Left cardiac atrium (tissue), 4 donors: Measurements from ENCODE around the gene EFL1. TPM values are rescaled to one million over a fixed set of nuclear protein-coding genes. Genes with fewer than 3 reads are reported as not detected.
A peak's percentile ranks its signal among the peaks of the same experiment; 100 is the strongest.
"Not testable (repeated sequence)": the region's sequence is repeated elsewhere in the genome, so short reads cannot be mapped to it uniquely, and the experiment has no call there.

ENCODE experiments used
- ATAC-seq, 2 donors: fragments of 200-7000 bp; cut with Tn5 transposase; one replicate each; pipeline ENCODE4 v1.9.1; 2020; ENCODE audit warnings: mild to moderate bottlenecking in 2 of 2, moderate library complexity in 2 of 2
- DNase-seq: peaks from one replicate; pipeline ENCODE4 v3.0.0-alpha.2; 2020
- intact Hi-C, 2 donors: fragments of 100-400 bp; cut with DNase I; formaldehyde crosslinking; loops; one replicate each; pipeline versions ENCODE4 v1.14.1 to v1.15.1; 2022 to 2023
- long read RNA-seq: library from polyadenylated mRNA; unstranded; transcript quantifications from one replicate; pipeline ENCODE4 v2.0.0, GENCODE V29; 2021
- total RNA-seq, 2 donors: library from RNA; stranded (reverse); fragmentation: NEBNext Ultra II Directional; extraction: Animal tissue kit (Norgen Biotek cat#: 25700); gene quantifications; one replicate each; pipeline ENCODE4 v1.2.1, GENCODE V29; 2021
- donor health status: DM: no; HTN: yes; CAD: no.
- donor health status: DM: no; HTN: yes; CAD: no; lungs with severe emphysema.
- donor health status: DM: yes; HTN: yes; CAD: no.
- donor health status: Dilated cardiomyopathy.

EFL1 gene
- 10 to 100 TPM; 10.5 to 11.7 TPM for total RNA-seq
- long read RNA-seq, transcript EFL1-201 (20 exons, 3,675 nt): major isoform, 18 of 25 reads
- long read RNA-seq, partial matches to known transcripts: 3 of 25 reads
- long read RNA-seq, other reads (novel, unspliced or antisense): 3 of 25 reads

DNA sequence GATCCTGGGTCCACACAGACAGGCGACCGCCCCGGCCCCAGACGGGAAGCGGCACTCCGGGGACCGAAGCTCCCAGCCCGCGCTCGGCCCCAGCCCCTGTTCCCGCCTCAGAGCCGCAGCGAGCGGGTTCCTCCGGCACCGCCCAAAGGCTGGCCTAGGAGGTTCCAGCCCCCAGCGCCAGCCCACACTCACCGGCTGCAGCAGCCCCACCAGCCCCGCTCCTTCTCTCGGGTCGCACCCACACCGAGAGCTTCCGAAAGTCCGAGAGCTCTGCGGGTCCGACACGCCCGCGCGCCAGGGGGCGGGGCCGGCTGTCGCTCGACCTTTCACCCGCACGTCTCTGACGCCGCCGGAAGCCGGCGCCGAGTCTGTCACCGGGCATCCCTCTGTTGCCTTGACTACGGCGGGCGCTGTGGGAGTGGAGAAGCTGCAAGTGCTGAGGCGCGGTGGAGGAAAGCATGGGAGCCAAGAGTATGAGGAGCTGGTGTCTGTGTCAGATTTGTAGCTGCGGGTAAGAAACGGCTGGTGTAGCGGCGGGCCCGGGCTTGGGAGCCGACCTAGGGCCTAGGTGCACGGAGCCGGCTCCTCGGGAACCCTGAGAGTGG, at the start of gene EFL1, which contains the start of gene SAXO2:
Gene EFL1, minus strand, starts transcription at position 313 of the 605 bp plus-strand sequence. CDS start 956 bp downstream, outside the sequence.
Gene SAXO2, plus strand, starts transcription at position 397 of the 605 bp plus-strand sequence. Its CDS starts 62 bp downstream, at position 459.
- intact Hi-C loops: no loop called here
- DNase-seq: peak; percentile 93
- peak; percentile 97 to 99 for ATAC-seq

DNA sequence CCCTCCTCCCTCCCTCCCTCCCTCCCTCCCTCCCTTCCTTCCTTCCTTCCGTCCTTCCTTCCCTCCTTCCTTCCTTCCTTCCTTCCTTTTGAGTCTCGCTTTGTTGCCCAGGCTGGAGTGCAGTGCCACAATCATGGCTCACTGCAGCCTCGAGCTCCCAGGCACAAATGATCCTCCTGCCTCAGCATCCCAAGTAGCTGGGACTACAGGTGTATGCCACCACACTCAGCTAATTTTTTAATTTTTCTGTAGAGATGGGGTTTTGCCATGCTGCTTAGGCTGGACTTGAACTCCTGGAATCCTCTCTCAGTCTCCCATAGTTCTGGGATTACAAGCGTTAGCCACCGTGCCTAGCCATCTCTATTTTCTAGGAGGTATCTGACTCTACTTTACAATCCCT, 48.8 kb upstream of the EFL1 start:
- intact Hi-C loops, ATAC-seq, DNase-seq: not testable (repeated sequence)

DNA sequence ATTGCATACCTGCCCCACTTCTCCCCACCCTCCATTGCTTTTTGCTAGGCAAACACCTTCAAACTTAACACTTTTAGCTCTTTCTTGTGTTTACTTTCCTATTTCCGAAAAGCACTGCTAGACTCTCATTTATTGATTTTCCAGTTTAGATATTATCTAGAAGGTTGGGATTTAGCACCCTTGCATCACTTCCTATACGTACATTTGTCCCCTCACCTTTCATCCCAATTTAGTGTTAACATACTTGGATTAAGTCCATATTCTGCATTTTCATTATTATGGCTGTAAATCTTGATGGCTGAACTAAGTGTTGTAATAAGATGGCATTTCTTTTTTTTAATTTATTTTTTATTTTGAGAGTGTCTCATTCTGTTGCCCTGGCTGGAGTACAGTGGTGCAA, 47.3 kb upstream of the EFL1 start:
- ATAC-seq (no peak), DNase-seq (no peak)
- intact Hi-C loops: no loop called here

DNA sequence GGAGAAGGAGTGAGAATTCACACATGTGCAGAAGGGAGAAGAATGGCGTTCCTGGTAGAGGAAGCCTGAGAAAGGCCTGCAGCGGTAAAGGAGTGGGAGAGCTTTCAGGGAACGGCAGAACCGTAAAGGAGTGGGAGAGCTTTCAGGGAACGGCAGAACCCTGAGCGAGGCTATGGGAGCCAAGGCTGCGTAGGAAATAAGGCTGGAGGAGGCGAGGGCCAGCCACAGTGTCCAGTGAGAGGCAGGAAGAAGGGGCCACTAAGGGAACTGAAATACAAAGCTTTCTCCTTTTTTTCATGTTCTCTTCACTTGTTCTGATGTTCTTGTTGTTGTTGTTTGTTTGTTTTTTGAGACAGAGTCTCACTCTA, 45.2 kb upstream of the EFL1 start:
- intact Hi-C loops: no loop called here
- DNase-seq (no peak), ATAC-seq (no peak)

DNA sequence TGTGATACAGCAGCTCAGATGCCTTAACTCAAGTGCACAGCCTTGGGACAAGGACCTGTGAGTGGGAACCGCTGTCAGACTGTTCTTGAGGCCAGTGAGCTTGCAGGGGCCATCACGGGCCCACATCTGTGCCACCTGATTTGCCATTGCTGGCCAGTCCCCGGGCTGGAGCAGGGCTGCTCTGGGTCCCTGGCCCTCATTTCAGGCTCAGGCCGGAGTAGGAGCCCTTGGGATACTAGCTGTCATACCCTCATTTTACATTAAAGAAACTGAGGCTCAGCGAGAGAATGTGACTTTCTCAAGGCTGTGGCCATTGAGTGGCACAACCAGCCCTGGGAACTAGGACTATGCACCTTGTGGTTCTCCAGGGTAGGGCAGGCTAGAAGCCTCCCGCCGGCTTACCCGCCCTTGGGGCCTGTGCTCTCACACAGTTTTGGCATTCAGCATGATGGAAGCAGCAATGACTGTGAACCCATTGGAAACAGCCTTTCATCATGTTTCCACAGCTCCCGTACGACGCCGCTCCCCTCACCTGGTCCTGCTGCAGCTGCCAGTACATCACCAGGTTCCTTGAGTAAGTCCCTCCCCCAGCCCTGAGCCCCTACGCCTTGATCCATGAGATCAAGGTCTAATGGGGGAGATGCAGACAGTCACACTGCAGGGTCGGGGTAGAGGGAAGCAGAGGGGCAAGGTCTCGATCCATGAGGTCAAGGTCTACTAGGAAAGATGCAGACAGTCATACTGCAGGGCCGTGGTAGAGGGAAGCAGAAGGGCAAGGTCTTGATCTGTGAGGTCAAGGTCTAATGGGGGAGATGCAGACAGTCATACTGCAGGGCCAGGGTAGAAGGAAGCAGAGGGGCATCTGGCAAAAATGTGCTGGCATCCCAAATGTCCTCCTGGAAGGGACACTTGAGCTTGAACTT, 44.5 kb upstream of the EFL1 start:
- intact Hi-C loops: no loop called here
- no peak for ATAC-seq
- DNase-seq: no peak

DNA sequence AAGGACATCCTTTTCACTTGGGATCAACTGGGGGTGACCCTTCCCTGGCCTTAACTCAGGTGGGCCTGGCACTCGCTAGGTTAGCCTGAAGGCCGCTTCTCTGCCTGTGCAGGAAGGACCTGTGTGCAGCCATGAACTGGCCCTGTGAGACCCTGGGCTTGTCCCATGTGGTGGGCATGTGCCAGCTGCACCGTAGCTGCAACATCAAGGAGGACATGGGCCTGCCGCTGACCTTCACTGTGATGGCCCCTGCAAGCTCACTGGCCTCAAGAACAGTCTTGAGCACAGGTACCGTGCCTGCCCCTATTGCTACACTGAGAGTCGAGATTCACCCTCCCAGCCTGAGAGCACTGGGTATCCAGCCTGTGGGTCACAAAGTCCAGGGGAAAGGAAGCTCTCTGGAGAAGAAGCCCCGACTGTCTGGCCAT, 43.1 kb upstream of the EFL1 start:
- DNase-seq: no peak
- ATAC-seq: no peak
- intact Hi-C loops: no loop called here

DNA sequence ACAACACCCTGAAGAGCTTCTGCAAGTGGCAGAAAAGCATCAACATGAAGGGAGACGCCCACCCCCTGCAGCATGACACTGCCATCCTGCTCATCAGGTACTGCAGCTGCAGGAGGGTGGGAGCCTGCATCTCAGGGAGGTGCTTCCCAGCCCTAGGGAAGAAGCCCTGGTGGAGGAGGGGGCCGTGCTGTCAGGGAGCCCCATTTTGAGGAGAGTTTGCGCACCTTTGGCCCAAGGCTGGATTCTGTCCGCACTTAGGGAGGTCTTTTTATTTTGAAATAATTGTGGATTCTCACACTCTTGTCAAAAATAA, 42.2 kb upstream of the EFL1 start:
- intact Hi-C loops: no loop called here
- ATAC-seq (no peak), DNase-seq (no peak)

DNA sequence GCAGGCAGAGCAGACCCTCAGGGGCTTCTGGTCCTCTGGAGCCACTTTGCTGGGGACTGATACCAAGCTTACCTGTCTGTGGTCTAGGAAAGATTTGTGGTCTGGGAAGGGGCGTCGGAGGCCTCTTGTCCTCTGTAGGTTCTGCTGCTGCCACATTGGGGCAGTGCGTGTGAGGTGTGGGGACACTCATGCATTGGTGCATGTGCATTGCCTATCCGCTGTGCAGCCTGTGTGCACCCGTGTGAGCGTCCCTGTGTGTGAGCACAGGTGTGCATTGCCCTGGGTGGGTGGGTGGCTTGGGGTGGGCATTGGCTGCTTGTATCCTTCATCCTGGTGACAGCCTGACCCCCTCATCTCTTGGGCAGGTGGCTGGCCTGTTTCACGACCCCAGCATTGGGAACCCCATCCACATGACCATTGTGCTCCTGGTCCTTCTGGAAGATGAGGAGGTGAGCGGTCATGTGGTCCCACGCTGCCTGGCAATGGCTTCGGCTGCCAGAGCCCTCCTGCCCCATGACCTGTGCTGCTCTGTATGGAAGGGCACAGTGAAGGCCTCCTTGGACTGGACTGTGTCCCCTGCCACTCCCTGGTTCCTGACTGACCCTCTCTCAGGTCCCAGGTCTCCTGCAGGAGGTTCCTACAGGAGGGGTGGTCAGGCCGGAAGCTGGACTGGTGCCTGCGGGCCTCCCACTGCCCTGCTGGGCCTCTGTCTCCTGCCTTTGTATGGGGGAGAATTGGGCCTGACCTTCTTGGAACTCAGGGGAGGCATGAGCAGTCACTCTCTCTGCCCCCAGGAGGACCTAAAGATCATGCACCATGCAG, 41.6 kb upstream of the EFL1 start:
- intact Hi-C loops: no loop called here
- no peak for DNase-seq
- ATAC-seq: no peak

DNA sequence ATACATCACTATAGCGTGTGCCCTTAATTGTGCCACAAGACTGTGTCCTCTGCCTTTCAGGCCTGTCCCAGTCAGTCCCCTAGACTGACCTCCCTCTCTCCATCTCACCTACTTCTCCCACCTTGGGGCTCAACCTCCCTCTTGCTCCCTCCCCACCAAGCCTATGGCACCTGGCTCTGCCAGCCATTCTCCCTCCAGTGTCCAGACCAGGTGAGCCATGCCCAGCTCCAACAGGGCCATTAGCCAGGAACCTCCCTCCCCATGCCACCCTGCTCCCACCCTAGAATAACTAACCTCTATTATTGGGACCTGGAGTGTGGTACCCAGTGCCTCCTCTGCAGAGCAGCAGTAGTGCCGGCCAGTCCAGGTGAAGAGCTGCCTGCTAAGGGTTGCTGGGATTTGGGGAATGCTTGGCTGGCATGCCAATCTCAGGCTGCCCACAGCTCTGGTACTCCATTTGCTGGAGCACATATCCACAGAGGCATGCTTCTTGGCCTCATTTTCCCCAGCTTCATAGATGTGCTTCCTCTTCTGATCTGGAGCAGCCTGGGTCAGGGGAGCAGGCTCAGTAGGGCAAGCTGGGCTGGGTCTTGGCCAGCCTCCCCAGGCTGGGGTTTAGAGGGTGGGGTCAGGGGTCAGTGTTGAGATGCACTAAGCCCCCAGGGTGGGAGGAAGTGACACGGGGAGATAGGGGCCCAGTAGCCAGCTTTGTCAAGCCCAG, 38.9 kb upstream of the EFL1 start:
- intact Hi-C loops: no loop called here
- DNase-seq: no peak
- no peak for ATAC-seq

DNA sequence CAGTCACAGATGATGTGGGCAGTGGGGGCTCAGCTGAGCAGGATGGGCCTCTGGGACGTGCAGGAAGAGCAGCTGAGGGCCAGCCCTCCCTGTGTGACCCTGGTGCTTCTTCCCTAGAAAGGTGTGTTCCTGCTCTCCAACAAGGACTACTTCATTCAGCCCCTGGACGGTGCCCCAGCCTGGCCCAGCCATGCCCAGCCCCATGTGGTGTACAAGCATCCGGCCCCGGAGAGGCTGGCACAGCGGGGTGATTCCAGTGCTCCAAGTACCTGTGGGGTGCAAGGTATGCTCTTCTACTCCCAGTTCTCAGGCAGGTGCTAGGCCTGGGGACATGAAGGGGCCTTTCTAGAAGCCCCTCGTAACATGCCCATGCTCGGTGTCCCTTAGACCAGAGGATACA, 38.3 kb upstream of the EFL1 start:
- intact Hi-C loops: no loop called here
- ATAC-seq (no peak), DNase-seq (no peak)

DNA sequence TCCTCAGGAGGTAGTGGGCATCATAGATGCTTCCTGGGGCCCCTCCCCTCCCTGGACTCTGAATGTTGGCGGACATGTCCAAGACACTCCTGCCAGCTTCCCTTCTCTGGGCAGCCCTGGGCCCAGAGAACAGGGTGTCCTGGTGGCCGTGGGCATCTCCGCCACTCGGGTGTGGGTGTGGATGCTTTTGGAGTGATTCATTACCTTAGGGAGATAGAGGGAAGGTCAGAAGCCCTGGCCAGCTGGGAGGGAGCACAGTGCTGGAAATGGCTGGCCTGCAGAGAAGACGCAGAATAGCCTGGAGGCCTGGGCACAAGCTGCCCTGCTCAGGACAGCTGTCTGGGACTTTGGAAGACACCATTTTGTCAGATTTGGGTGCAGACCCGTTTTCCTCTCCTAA, 37.8 kb upstream of the EFL1 start:
- ATAC-seq (peak; percentile 77 to 90), DNase-seq (peak; percentile 37)
- intact Hi-C loops: not testable (repeated sequence)

DNA sequence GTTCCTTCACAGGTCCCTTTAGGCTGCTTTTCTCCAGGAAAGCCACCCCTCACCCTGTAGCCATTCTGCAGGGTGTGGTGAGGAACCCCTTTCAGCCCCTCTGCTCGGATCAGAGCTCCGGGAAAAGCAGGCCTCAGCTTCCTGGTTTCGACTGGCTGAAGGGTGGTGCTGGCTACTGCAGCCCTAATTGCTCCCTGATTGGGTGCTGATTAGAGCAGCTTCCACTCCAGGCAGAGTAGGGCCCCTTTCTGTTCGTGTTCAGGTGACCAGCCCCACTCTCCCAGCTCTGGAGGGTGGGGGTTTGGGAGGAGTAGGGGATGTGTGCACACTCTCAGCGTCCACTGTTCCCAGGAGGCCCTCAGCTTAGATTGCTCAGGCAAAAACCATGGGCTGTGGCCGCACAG, 37.0 kb upstream of the EFL1 start:
- DNase-seq, intact Hi-C loops: not testable (repeated sequence)
- ATAC-seq: peak in 1 of 2 donors; percentile 8

DNA sequence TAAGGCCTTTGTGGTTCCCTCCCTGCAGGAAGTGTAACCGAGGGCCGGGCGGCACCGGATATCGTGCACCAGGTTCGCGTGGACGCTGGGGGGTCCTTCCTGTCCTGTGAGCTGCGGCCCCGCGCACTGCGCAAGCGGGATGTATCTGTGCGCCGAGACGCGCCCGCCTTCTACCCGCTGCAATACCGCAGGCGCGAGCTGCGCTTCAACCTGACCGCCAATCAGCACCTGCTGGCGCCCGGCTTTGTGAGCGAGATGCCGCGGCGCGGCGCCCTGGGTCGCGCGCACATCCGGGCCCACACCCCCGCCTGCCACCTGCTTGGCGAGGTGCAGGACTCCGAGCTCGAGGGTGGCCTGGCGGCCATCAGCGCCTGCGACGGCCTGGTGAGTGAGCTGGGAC, 36.0 kb upstream of the EFL1 start:
- ATAC-seq: peak; percentile 13 to 39
- intact Hi-C loops: no loop called here

DNA sequence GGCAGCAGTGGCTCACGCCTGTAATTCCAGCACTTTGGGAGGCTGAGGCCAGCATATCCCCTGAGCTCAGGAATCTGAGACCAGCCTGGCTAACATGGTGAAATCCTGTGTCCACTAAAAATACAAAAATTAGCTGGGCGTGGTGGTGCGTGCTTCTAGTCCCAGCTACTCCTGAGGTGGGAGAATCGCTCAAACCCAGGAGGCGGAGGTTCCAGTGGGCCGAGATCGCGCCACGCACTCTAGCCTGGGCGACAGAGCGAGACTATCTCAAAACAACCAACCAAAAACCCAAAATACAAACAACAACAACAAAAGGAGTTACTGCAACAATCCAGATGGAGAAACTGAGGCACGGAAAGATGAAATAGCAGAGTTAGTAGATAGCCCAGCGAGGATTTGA, 35.5 kb upstream of the EFL1 start:
- intact Hi-C loops: no loop called here
- ATAC-seq (no peak), DNase-seq (no peak)

More for the DNA sequence above, 36.0 kb upstream of the EFL1 start:
- DNase-seq: no peak

DNA sequence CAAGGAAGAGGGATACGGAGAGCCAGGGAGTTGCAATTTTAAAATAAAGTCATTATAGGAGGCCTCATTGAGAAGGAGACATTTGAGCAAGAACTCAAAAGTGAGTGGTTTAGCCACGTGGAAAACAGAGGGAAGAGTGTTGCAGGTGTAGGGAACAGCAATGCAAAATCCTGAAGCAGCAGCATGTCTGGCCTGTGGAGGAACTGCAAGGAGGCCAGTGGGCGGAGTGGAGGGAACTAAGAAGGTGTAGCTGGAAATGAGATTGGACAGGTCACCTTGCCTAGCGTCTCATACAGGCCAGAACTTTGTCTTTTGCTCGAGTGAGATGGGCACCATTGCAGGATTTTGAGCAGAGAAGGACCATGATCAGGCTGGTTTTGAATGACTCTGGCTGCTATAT, 35.0 kb upstream of the EFL1 start:
- ATAC-seq: no peak
- intact Hi-C loops: no loop called here
- no peak for DNase-seq

DNA sequence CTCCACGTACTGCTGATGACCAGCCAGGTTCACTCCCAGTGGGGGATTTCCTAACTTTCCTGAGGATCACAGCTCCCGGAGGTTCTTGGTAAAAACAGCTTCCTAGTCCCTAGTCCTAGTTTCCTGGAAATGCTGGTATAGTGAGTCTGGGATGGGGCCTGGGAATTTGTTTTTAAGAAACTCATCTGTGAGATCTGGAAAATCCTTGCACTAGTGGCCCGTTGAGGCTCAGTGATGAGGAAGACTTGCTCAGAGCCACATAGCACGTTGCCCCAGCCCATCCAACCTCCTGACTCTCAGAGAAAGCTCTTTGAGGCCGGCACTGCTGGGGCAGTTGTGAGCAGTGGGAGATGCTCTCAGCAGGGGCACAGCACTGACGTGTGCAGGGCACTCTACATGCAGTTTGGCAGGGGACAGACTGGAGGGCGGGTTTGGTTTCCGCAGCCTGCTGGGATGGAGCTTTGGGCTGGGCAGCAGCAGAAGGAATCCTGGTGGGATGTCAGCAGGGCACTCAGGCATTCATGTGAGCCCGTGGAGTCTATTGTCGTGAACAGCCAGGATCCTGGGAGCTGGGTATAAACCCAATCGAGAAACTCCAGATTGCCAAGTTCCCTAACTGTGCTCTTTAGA, 31.6 kb upstream of the EFL1 start:
- DNase-seq (no peak), ATAC-seq (peak in 1 of 2 donors; percentile 17)
- intact Hi-C loops: no loop called here

DNA sequence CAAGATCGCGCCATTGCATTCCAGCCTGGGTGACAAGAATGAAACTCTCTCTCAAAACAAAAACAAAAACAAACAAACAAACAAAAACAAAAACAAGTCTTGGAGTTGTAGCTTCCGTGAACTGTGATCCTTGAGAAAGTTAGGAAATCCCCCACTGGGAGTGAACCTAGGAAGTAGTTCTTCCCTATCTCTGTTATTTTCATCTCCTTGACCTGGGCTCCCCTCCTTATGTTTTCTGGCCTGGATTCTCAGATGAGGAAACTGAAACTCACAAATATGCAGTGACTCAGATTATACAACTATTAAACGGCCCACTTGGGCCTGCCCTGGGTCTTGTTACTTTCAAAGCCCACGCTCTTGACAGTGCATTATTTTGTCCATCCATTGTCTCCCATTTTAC, 29.7 kb upstream of the EFL1 start:
- intact Hi-C loops: no loop called here
- ATAC-seq (no peak), DNase-seq (no peak)

DNA sequence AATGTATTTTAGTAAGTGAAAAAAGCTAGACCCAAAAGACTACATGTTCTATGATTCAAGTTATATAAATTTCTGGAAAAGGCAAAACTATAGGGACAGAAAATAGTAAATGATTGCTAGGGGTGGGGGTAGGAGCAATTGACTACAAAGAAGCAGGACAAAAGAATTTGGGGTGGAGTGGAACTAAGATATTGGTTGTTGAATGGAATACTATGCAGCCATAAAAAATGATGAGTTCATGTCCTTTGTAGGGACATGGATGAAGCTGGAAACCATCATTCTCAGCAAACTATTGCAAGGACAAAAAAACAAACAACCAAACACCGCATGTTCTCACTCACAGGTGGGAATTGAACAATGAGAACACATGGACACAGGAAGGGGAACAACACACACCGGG, 25.7 kb upstream of the EFL1 start:
- DNase-seq, ATAC-seq, intact Hi-C loops: not testable (repeated sequence)
